ENCODE results near the gene PARD6G. TPM values are rescaled to one million over a fixed set of nuclear protein-coding genes. Genes with fewer than 3 reads are reported as not detected.
"Not testable (repeated sequence)": the region's sequence is repeated elsewhere in the genome, so short reads cannot be mapped to it uniquely, and the experiment has no call there.

Gene PARD6G
- total RNA-seq, 1 donor from 2014 or later, result 9.4 TPM

- Histone ChIP-seq H3K4me3 (ENCODE audit: low read depth, low read length) (no peak overlapping the region), H3K27me3 (ENCODE audit: control insufficient read depth, insufficient read depth, low read length) (peaks cover 8% of the 10 kb centered on the region), H3K36me3 (ENCODE audit: control insufficient read depth, insufficient read depth, low read length) (no peaks in the 10 kb centered on the region)
- TF ChIP-seq CTCF (IDR thresholded peaks at IDR 0.05; ENCODE audit: insufficient read depth, low read length, poor library complexity, severe bottlenecking), result no peak
- no peak for DNase-seq (ENCODE audit: low read depth)
Observed at GRCh38 chr18:80244167-80244566, 3.1 kb downstream of the PARD6G start.

- Histone ChIP-seq H3K27me3 (ENCODE audit: control insufficient read depth, insufficient read depth, low read length) (peaks cover 8% of the 10 kb centered on the region), H3K4me3 (ENCODE audit: low read depth, low read length) (no peak overlapping the region), H3K36me3 (ENCODE audit: control insufficient read depth, insufficient read depth, low read length) (no peaks in the 10 kb centered on the region)
- no peak for TF ChIP-seq CTCF (IDR thresholded peaks at IDR 0.05; ENCODE audit: insufficient read depth, low read length, poor library complexity, severe bottlenecking)
- no peak for DNase-seq (ENCODE audit: low read depth)
Observed at GRCh38 chr18:80243204-80243603, 4.1 kb downstream of the PARD6G start.

GRCh38 chr18:80241919-80242777, 5.2 kb downstream of the PARD6G start:
- Histone ChIP-seq H3K36me3 (ENCODE audit: control insufficient read depth, insufficient read depth, low read length) (no peaks in the 10 kb centered on the region), H3K27me3 (ENCODE audit: control insufficient read depth, insufficient read depth, low read length) (peaks cover 8% of the 10 kb centered on the region), H3K4me3 (ENCODE audit: low read depth, low read length) (no peak overlapping the region)
- no peak for DNase-seq (ENCODE audit: low read depth)
- no peak for TF ChIP-seq CTCF (IDR thresholded peaks at IDR 0.05; ENCODE audit: insufficient read depth, low read length, poor library complexity, severe bottlenecking)

GRCh38 chr18:80239830-80240229, 7.5 kb downstream of the PARD6G start:
- Histone ChIP-seq H3K36me3 (ENCODE audit: control insufficient read depth, insufficient read depth, low read length) (no peaks in the 10 kb centered on the region), H3K27me3 (ENCODE audit: control insufficient read depth, insufficient read depth, low read length) (no peaks in the 10 kb centered on the region), H3K4me3 (ENCODE audit: low read depth, low read length) (no peak overlapping the region)
- no peak for DNase-seq (ENCODE audit: low read depth)
- no peak for TF ChIP-seq CTCF (IDR thresholded peaks at IDR 0.05; ENCODE audit: insufficient read depth, low read length, poor library complexity, severe bottlenecking)

- TF ChIP-seq CTCF (IDR thresholded peaks at IDR 0.05; ENCODE audit: insufficient read depth, low read length, poor library complexity, severe bottlenecking), result no peak
- Histone ChIP-seq H3K27me3 (ENCODE audit: control insufficient read depth, insufficient read depth, low read length) (no peaks in the 10 kb centered on the region), H3K36me3 (ENCODE audit: control insufficient read depth, insufficient read depth, low read length) (no peaks in the 10 kb centered on the region), H3K4me3 (ENCODE audit: low read depth, low read length) (no peak overlapping the region)
- DNase-seq (ENCODE audit: low read depth), result no peak
Observed at GRCh38 chr18:80238651-80239260, 8.6 kb downstream of the PARD6G start.

- not testable (repeated sequence) for H3K27me3 ChIP-seq (ENCODE audit: control insufficient read depth, insufficient read depth, low read length); H3K4me3 ChIP-seq (ENCODE audit: low read depth, low read length); H3K36me3 ChIP-seq (ENCODE audit: control insufficient read depth, insufficient read depth, low read length); DNase-seq (ENCODE audit: low read depth)
Observed at GRCh38 chr18:80237519-80237918, 9.8 kb downstream of the PARD6G start.

Data from kidney epithelial cell (primary cell).